Adrenal gland (tissue), 5 donors: ENCODE data around the gene FAM240A.

Experiments
- CTCF ChIP-seq, 6 experiments: fragments of 450-650 bp in 4 of 6; fragments of 200-600 bp in 2 of 6; sonication (generic) in 1 of 6; IDR thresholded peaks; 1 replicate in 5 of 6; 2 replicates in 1 of 6; pipeline versions ENCODE4 v1.5.1 to v1.8.0; 2016 to 2021; ENCODE audit warnings: antibody characterized with exemption in 6 of 6, mild to moderate bottlenecking in 2 of 6, moderate library complexity in 1 of 6
- POLR2A ChIP-seq, 2 donors: fragments of 450-650 bp; IDR thresholded peaks; one replicate each; pipeline ENCODE4 v1.6.1; 2017; ENCODE audit warnings: antibody characterized with exemption in 2 of 2, mild to moderate bottlenecking in 2 of 2, moderate library complexity in 1 of 2
- donor health status: DM: no; HTN: no; CAD: no.

- TF ChIP-seq CTCF (IDR thresholded peaks at IDR 0.05) (no peak), POLR2A (IDR thresholded peaks at IDR 0.05) (no peak)
Observed at GRCh38 chr3:46660543-46661523, 48.5 kb downstream of the FAM240A start.
